ENCODE results near the gene NEAT1. TPM values are rescaled to one million over a fixed set of nuclear protein-coding genes. Genes with fewer than 3 reads are reported as not detected.
"Not testable (repeated sequence)": the region's sequence is repeated elsewhere in the genome, so short reads cannot be mapped to it uniquely, and the experiment has no call there.

The NEAT1 gene
- total RNA-seq, 1 donor from 2014 or later = 43.4 TPM

- Mint-ChIP-seq H3K27ac (ENCODE audit: unreplicated experiment) (no peak overlapping the region), H3K4me3 (ENCODE audit: unreplicated experiment) (peak overlapping the region; percentile 47), H3K27me3 (ENCODE audit: unreplicated experiment) (peaks cover 18% of the 10 kb centered on the region), H3K36me3 (ENCODE audit: low read depth, unreplicated experiment) (no peaks in the 10 kb centered on the region), H3K9me3 (ENCODE audit: unreplicated experiment) (no peaks in the 10 kb centered on the region), H3K4me1 (ENCODE audit: unreplicated experiment) (no peaks in the 10 kb centered on the region)
- no peak for TF ChIP-seq CTCF (IDR thresholded peaks at IDR 0.05; ENCODE audit: unreplicated experiment)
- no peak for DNase-seq (ENCODE audit: low spot score)
Measured at GRCh38 chr11:65452806-65453490, 30.4 kb downstream of the NEAT1 start.

DNA sequence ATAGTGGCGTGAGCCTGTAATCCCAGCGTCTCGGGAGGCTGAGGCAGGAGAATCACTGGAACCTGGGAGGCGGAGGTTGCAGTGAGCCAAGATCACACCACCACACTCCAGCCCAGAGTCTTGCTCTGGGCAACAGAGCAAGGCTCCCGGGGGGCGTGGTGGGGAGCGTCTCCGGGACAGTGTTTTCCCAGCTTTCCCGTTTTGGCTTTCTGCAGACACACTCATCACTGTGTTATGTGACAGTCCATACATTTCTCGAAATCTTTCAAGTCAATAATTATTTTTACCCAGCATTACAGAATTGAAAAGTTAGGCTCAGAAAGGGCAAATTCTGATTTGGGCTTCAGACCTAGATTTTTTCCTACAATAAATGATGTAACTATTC, 31.7 kb downstream of the NEAT1 start:
- Mint-ChIP-seq H3K27ac (ENCODE audit: unreplicated experiment) (no peak overlapping the region), H3K36me3 (ENCODE audit: low read depth, unreplicated experiment) (no peaks in the 10 kb centered on the region), H3K9me3 (ENCODE audit: unreplicated experiment) (no peaks in the 10 kb centered on the region), H3K4me1 (ENCODE audit: unreplicated experiment) (no peaks in the 10 kb centered on the region), H3K4me3 (ENCODE audit: unreplicated experiment) (peak overlapping the region; percentile 74), H3K27me3 (ENCODE audit: unreplicated experiment) (peaks cover 21% of the 10 kb centered on the region)
- no peak for DNase-seq (ENCODE audit: low spot score)
- no peak for TF ChIP-seq CTCF (IDR thresholded peaks at IDR 0.05; ENCODE audit: unreplicated experiment)

DNA sequence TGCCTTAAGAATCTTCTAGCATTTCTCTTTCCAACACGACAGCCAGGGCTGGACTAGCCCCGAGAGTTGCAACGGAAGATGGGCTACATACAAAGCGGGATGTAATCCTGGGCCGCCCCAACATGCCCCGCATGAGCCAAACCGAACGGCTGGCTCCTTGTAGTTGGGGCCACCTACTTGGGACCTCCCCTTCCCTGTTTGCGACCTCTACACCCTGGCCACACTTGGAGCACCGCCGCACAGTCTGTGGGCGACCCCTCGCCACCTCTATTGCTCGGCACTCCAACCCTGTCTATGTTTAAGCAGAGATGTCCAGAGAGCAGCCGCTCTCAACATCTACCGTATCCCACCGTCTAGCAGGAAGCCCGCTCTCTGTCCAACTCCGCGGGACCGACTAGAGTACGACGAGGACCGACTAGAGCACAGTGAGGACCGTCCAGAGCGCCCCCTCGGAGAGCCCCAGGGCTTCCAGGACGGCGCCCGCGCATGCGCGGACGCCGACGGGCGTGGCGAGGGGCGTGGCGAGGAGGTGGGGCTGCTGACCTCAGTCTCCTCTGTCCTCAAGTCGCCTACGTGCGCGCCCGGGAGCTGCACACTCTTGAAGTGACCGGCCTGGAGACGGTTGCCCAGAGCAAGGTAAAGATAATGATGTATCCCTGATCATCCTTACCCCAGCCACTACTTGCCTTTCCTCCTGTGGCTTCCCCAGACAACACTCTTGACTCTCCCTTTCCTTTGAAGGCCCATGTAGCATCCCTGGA, 32.3 kb downstream of the NEAT1 start:
- H3K4me3 Mint-ChIP-seq (ENCODE audit: unreplicated experiment) = peak overlapping the region; percentile 74
- H3K27me3 Mint-ChIP-seq (ENCODE audit: unreplicated experiment) = peaks cover 21% of the 10 kb centered on the region
- TF ChIP-seq CTCF (IDR thresholded peaks at IDR 0.05; ENCODE audit: unreplicated experiment) = no peak
- no peaks in the 10 kb centered on the region for H3K9me3 Mint-ChIP-seq (ENCODE audit: unreplicated experiment)
- H3K4me1 Mint-ChIP-seq (ENCODE audit: unreplicated experiment) = no peaks in the 10 kb centered on the region
- DNase-seq (ENCODE audit: low spot score) = peak; percentile 71
- H3K27ac Mint-ChIP-seq (ENCODE audit: unreplicated experiment) = peak overlapping the region; percentile 14
- H3K36me3 Mint-ChIP-seq (ENCODE audit: low read depth, unreplicated experiment) = no peaks in the 10 kb centered on the region

- H3K27me3 Mint-ChIP-seq (ENCODE audit: unreplicated experiment) = peaks cover 23% of the 10 kb centered on the region
- DNase-seq (ENCODE audit: low spot score) = no peak
- H3K36me3 Mint-ChIP-seq (ENCODE audit: low read depth, unreplicated experiment) = no peaks in the 10 kb centered on the region
- no peaks in the 10 kb centered on the region for H3K9me3 Mint-ChIP-seq (ENCODE audit: unreplicated experiment)
- no peaks in the 10 kb centered on the region for H3K4me1 Mint-ChIP-seq (ENCODE audit: unreplicated experiment)
- H3K27ac Mint-ChIP-seq (ENCODE audit: unreplicated experiment) = no peak overlapping the region
- H3K4me3 Mint-ChIP-seq (ENCODE audit: unreplicated experiment) = no peak overlapping the region
- no peak for TF ChIP-seq CTCF (IDR thresholded peaks at IDR 0.05; ENCODE audit: unreplicated experiment)
Measured at GRCh38 chr11:65456418-65456817, 33.8 kb downstream of the NEAT1 start.

GRCh38 chr11:65459552-65459951, 37.0 kb downstream of the NEAT1 start:
- H3K9me3 Mint-ChIP-seq (ENCODE audit: unreplicated experiment) = no peaks in the 10 kb centered on the region
- no peaks in the 10 kb centered on the region for H3K4me1 Mint-ChIP-seq (ENCODE audit: unreplicated experiment)
- peaks cover 19% of the 10 kb centered on the region for H3K27me3 Mint-ChIP-seq (ENCODE audit: unreplicated experiment)
- DNase-seq (ENCODE audit: low spot score) = no peak
- TF ChIP-seq CTCF (IDR thresholded peaks at IDR 0.05; ENCODE audit: unreplicated experiment) = no peak
- H3K36me3 Mint-ChIP-seq (ENCODE audit: low read depth, unreplicated experiment) = no peaks in the 10 kb centered on the region
- no peak overlapping the region for H3K4me3 Mint-ChIP-seq (ENCODE audit: unreplicated experiment)
- H3K27ac Mint-ChIP-seq (ENCODE audit: unreplicated experiment) = no peak overlapping the region

DNA sequence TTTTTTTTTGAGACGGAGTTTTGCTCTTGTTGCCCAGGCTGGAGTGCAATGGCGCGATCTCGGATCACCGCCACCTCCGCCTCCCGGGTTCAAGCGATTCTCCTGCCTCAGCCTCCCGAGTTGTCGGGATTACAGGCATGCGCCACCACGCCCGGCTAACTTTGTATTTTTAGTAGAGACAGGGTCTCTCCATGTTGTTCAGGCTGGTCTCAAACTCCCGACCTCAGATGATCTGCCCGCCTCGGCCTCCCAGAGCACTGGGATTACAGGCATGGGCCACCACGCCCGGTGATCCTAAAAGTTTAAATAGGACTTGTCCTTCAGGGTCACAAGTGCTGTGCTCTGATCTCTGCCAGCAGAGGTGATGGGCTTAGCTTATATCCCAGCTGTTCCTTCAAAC, 42.9 kb downstream of the NEAT1 start:
- H3K36me3 Mint-ChIP-seq (ENCODE audit: low read depth, unreplicated experiment); H3K4me3 Mint-ChIP-seq (ENCODE audit: unreplicated experiment); H3K4me1 Mint-ChIP-seq (ENCODE audit: unreplicated experiment); DNase-seq (ENCODE audit: low spot score); H3K27ac Mint-ChIP-seq (ENCODE audit: unreplicated experiment); H3K9me3 Mint-ChIP-seq (ENCODE audit: unreplicated experiment); H3K27me3 Mint-ChIP-seq (ENCODE audit: unreplicated experiment): not testable (repeated sequence)

DNA sequence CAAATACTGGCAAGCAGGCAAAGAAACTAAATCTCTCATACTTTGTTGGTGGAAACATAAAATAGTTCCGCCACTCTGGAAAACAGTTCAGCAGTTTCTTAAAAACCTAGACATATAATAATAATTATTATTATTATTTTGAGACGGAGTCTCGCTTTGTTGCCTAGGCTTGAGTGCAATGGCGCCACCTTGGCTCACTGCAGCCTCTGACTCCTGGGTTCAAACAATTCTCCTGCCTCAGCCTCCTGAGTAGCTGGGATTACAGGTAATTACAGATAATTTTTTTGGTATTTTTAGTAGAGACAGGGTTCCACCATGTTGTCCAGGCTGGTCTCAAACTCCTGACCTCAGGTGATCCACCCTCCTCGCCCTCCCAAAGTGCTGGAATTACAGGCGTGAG, 44.7 kb downstream of the NEAT1 start:
- H3K27me3 Mint-ChIP-seq (ENCODE audit: unreplicated experiment); H3K27ac Mint-ChIP-seq (ENCODE audit: unreplicated experiment); H3K4me3 Mint-ChIP-seq (ENCODE audit: unreplicated experiment); H3K4me1 Mint-ChIP-seq (ENCODE audit: unreplicated experiment); H3K36me3 Mint-ChIP-seq (ENCODE audit: low read depth, unreplicated experiment); H3K9me3 Mint-ChIP-seq (ENCODE audit: unreplicated experiment); DNase-seq (ENCODE audit: low spot score): not testable (repeated sequence)

Data from endothelial cell (in vitro differentiated cells).